ENCODE data around the gene KAZALD1.

Gene KAZALD1

GRCh38 chr10:101060951-101061623 is 702 bp upstream of the KAZALD1 start:
- under 1% methylated on average over 52 of the region's 67 CpGs for WGBS (ENCODE audit: insufficient coverage)
- H3K9me3 ChIP-seq (ENCODE audit: control extremely low read depth in 1 of 5, control insufficient read depth in 4 of 5, insufficient read depth in 2 of 5, low read depth in 1 of 5, low read length in 4 of 5) = no peaks in the 10 kb centered on the region
- ChIA-PET CTCF (interaction anchor here (0.6 to 67.5 kb wide), 6 partner anchors 9 to 691 kb away, joined by 4 to 1574 read pairs (median 34); partner anchors contain the start of genes KAZALD1, PDZD7 and SFXN3), POLR2A (interaction anchor here (0.6 to 1.5 kb wide), 8 partner anchors 9 to 394 kb away, joined by 3 to 9 read pairs (median 4); partner anchors contain the start of genes PDZD7 and SFXN3)
- peak overlapping the region; percentile 97 to 98 for H3K27ac ChIP-seq (ENCODE audit: insufficient read depth in 1 of 2, low read depth in 1 of 2, low read length in 2 of 2, poor library complexity in 1 of 2, severe bottlenecking in 2 of 2)
- H3K36me3 ChIP-seq (ENCODE audit: control insufficient read depth in 4 of 4, insufficient read depth in 4 of 4, low read length in 3 of 4) = no peaks in the 10 kb centered on the region
- peak; percentile 92 to 99 (median 97) for DNase-seq
- peaks cover 0 to 10% (median 3%) of the 10 kb centered on the region in 5 experiments for H3K27me3 ChIP-seq (replicated peaks in 2 of 5; ENCODE audit: control insufficient read depth in 4 of 5, insufficient read depth in 5 of 5, low read length in 4 of 5)
- peak overlapping the region; percentile 83 to 98 (median 91) for H3K4me3 ChIP-seq (ENCODE audit: control insufficient read depth in 1 of 7, extremely low read depth in 1 of 7, insufficient read depth in 4 of 7, low read depth in 2 of 7, low read length in 6 of 7)
- H3K4me1 ChIP-seq (ENCODE audit: control extremely low read depth in 1 of 4, control insufficient read depth in 4 of 4, insufficient read depth in 4 of 4, low read length in 3 of 4) = peaks cover 5 to 66% (median 64%) of the 10 kb centered on the region in 4 experiments

- CTCF ChIA-PET = interaction anchor here (1.7 to 67.5 kb wide), 4 partner anchors 8 to 78 kb away, joined by 4 to 1574 read pairs (median 818); partner anchors contain the start of genes KAZALD1, PDZD7 and SFXN3
- POLR2A ChIA-PET = interaction anchor here (0.6 to 1.4 kb wide), 5 partner anchors 13 to 500 kb away, joined by 3 to 9 read pairs (median 4); no protein-coding TSS in a partner anchor
- H3K27ac ChIP-seq (ENCODE audit: insufficient read depth in 1 of 2, low read depth in 1 of 2, low read length in 2 of 2, poor library complexity in 1 of 2, severe bottlenecking in 2 of 2) = peak overlapping the region; percentile 74 to 98
- peaks cover 0 to 21% (median 11%) of the 10 kb centered on the region in 5 experiments for H3K27me3 ChIP-seq (replicated peaks in 2 of 5; ENCODE audit: control insufficient read depth in 4 of 5, insufficient read depth in 5 of 5, low read length in 4 of 5)
- no peaks in the 10 kb centered on the region for H3K9me3 ChIP-seq (ENCODE audit: control extremely low read depth in 1 of 5, control insufficient read depth in 4 of 5, insufficient read depth in 2 of 5, low read depth in 1 of 5, low read length in 4 of 5)
- H3K4me3 ChIP-seq (ENCODE audit: control insufficient read depth in 1 of 7, extremely low read depth in 1 of 7, insufficient read depth in 4 of 7, low read depth in 2 of 7, low read length in 6 of 7) = peak overlapping the region in 5 of 7 experiments; percentile 11 to 96 (median 52)
- peaks cover 5 to 79% (median 77%) of the 10 kb centered on the region in 4 experiments for H3K4me1 ChIP-seq (ENCODE audit: control extremely low read depth in 1 of 4, control insufficient read depth in 4 of 4, insufficient read depth in 4 of 4, low read length in 3 of 4)
- DNase-seq = peak; percentile 56 to 68 (median 56)
- 5% methylated on average over 50 of the region's 63 CpGs for WGBS (ENCODE audit: insufficient coverage)
- H3K36me3 ChIP-seq (ENCODE audit: control insufficient read depth in 4 of 4, insufficient read depth in 4 of 4, low read length in 3 of 4) = no peaks in the 10 kb centered on the region
Measured at GRCh38 chr10:101062232-101063049, 652 bp downstream of the KAZALD1 start.

- Histone ChIP-seq H3K27me3 (replicated peaks in 2 of 5; ENCODE audit: control insufficient read depth in 4 of 5, insufficient read depth in 5 of 5, low read length in 4 of 5) (peaks cover 0 to 24% (median 13%) of the 10 kb centered on the region in 5 experiments), H3K9me3 (ENCODE audit: control extremely low read depth in 1 of 5, control insufficient read depth in 4 of 5, insufficient read depth in 2 of 5, low read depth in 1 of 5, low read length in 4 of 5) (no peaks in the 10 kb centered on the region), H3K4me3 (ENCODE audit: control insufficient read depth in 1 of 7, extremely low read depth in 1 of 7, insufficient read depth in 4 of 7, low read depth in 2 of 7, low read length in 6 of 7) (peak overlapping the region in 5 of 7 experiments; percentile 5 to 96 (median 21)), H3K27ac (ENCODE audit: insufficient read depth in 1 of 2, low read depth in 1 of 2, low read length in 2 of 2, poor library complexity in 1 of 2, severe bottlenecking in 2 of 2) (peak overlapping the region in 1 of 2 experiments; percentile 45), H3K4me1 (ENCODE audit: control extremely low read depth in 1 of 4, control insufficient read depth in 4 of 4, insufficient read depth in 4 of 4, low read length in 3 of 4) (peaks cover 5 to 83% (median 81%) of the 10 kb centered on the region in 4 experiments), H3K36me3 (ENCODE audit: control insufficient read depth in 4 of 4, insufficient read depth in 4 of 4, low read length in 3 of 4) (no peaks in the 10 kb centered on the region)
- CTCF ChIA-PET = interaction anchor here (0.6 to 67.5 kb wide), 5 partner anchors 7 to 78 kb away, joined by 3 to 1574 read pairs (median 61); partner anchors contain the start of genes KAZALD1, PDZD7 and SFXN3
- DNase-seq = peak in 1 of 3 donors; percentile 54
- 3% methylated on average over 15 of the region's 19 CpGs for WGBS (ENCODE audit: insufficient coverage)
- POLR2A ChIA-PET = interaction anchor here (0.5 to 1.1 kb wide), 5 partner anchors 9 to 500 kb away, joined by 3 to 4 read pairs (median 3); partner anchors contain the start of gene LZTS2
Measured at GRCh38 chr10:101063050-101063525, 1.3 kb downstream of the KAZALD1 start.

- CTCF ChIA-PET = interaction anchor here (0.6 to 67.5 kb wide), 4 partner anchors 7 to 68 kb away, joined by 3 to 1574 read pairs (median 789); partner anchors contain the start of genes KAZALD1, PDZD7 and SFXN3
- peaks cover 5 to 83% (median 81%) of the 10 kb centered on the region in 4 experiments for H3K4me1 ChIP-seq (ENCODE audit: control extremely low read depth in 1 of 4, control insufficient read depth in 4 of 4, insufficient read depth in 4 of 4, low read length in 3 of 4)
- H3K27ac ChIP-seq (ENCODE audit: insufficient read depth in 1 of 2, low read depth in 1 of 2, low read length in 2 of 2, poor library complexity in 1 of 2, severe bottlenecking in 2 of 2) = peak overlapping the region in 1 of 2 experiments; percentile 45
- no peaks in the 10 kb centered on the region for H3K9me3 ChIP-seq (ENCODE audit: control extremely low read depth in 1 of 5, control insufficient read depth in 4 of 5, insufficient read depth in 2 of 5, low read depth in 1 of 5, low read length in 4 of 5)
- peaks cover 0 to 24% (median 13%) of the 10 kb centered on the region in 5 experiments for H3K27me3 ChIP-seq (replicated peaks in 2 of 5; ENCODE audit: control insufficient read depth in 4 of 5, insufficient read depth in 5 of 5, low read length in 4 of 5)
- WGBS (ENCODE audit: insufficient coverage) = 6% methylated on average over 8 of the region's 15 CpGs
- no peaks in the 10 kb centered on the region for H3K36me3 ChIP-seq (ENCODE audit: control insufficient read depth in 4 of 4, insufficient read depth in 4 of 4, low read length in 3 of 4)
- DNase-seq = peak in 2 of 3 donors; percentile 77 to 85
- H3K4me3 ChIP-seq (ENCODE audit: control insufficient read depth in 1 of 7, extremely low read depth in 1 of 7, insufficient read depth in 4 of 7, low read depth in 2 of 7, low read length in 6 of 7) = peak overlapping the region in 5 of 7 experiments; percentile 5 to 96 (median 21)
- POLR2A ChIA-PET = interaction anchor here (0.5 to 1.1 kb wide), 5 partner anchors 9 to 65 kb away, joined by 3 to 4 read pairs (median 3); partner anchors contain the start of gene LZTS2
Measured at GRCh38 chr10:101063548-101064414, 2.0 kb downstream of the KAZALD1 start.

- Histone ChIP-seq H3K36me3 (ENCODE audit: control insufficient read depth in 4 of 4, insufficient read depth in 4 of 4, low read length in 3 of 4) (no peaks in the 10 kb centered on the region), H3K4me1 (ENCODE audit: control extremely low read depth in 1 of 4, control insufficient read depth in 4 of 4, insufficient read depth in 4 of 4, low read length in 3 of 4) (peaks cover 5 to 80% (median 78%) of the 10 kb centered on the region in 4 experiments), H3K4me3 (ENCODE audit: control insufficient read depth in 1 of 7, extremely low read depth in 1 of 7, insufficient read depth in 4 of 7, low read depth in 2 of 7, low read length in 6 of 7) (no peak overlapping the region), H3K27me3 (replicated peaks in 2 of 5; ENCODE audit: control insufficient read depth in 4 of 5, insufficient read depth in 5 of 5, low read length in 4 of 5) (peaks cover 0 to 24% (median 13%) of the 10 kb centered on the region in 5 experiments), H3K27ac (ENCODE audit: insufficient read depth in 1 of 2, low read depth in 1 of 2, low read length in 2 of 2, poor library complexity in 1 of 2, severe bottlenecking in 2 of 2) (no peak overlapping the region), H3K9me3 (ENCODE audit: control extremely low read depth in 1 of 5, control insufficient read depth in 4 of 5, insufficient read depth in 2 of 5, low read depth in 1 of 5, low read length in 4 of 5) (no peaks in the 10 kb centered on the region)
- ChIA-PET POLR2A (interaction anchor here (0.6 kb wide), 2 partner anchors 23 to 66 kb away, joined by 3 to 5 read pairs; no protein-coding TSS in a partner anchor), CTCF (interaction anchor here (1.7 to 67.5 kb wide), 3 partner anchors 6 to 67 kb away, joined by 4 to 1574 read pairs (median 1574); partner anchors contain the start of genes KAZALD1, PDZD7 and SFXN3)
- 96% methylated on average over 6 of the region's 9 CpGs for WGBS (ENCODE audit: insufficient coverage)
- no peak for DNase-seq
Measured at GRCh38 chr10:101064415-101065030, 2.7 kb downstream of the KAZALD1 start.

Measured in common myeloid progenitor, CD34-positive (primary cell).